Measurements from ENCODE around the gene RPL7A.

DNA sequence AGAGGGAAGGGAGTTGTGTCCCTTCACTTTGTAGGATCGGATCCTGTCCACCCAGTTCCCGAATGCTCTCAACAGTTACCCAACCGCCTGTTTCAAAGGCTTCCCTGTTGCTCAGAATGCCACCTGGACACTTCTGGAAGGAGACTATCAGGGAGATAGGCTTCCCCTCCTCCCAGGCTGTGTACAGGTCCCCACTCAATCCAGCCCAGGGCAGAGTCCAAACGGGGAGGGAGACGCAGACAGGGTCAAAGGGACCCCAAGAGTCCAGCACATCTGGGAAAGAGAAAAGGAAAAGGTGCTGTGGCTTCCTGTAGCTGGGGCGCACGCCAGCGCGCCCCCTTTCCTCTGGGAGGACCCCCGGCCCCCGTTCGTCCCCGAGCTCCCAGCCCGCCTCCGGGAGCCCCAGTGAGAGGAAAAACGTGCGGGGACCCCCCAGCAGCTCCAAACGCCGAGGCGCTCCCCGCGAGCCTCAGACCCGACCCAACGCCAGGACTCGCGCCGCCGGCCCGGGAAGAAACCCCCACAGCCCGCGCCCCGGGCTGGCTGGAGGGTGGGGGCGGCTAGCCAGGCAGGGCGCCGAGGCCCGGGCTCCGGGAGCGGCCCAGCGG is 27.2 kb downstream of the RPL7A start:
- TF ChIP-seq, protein P1, sequence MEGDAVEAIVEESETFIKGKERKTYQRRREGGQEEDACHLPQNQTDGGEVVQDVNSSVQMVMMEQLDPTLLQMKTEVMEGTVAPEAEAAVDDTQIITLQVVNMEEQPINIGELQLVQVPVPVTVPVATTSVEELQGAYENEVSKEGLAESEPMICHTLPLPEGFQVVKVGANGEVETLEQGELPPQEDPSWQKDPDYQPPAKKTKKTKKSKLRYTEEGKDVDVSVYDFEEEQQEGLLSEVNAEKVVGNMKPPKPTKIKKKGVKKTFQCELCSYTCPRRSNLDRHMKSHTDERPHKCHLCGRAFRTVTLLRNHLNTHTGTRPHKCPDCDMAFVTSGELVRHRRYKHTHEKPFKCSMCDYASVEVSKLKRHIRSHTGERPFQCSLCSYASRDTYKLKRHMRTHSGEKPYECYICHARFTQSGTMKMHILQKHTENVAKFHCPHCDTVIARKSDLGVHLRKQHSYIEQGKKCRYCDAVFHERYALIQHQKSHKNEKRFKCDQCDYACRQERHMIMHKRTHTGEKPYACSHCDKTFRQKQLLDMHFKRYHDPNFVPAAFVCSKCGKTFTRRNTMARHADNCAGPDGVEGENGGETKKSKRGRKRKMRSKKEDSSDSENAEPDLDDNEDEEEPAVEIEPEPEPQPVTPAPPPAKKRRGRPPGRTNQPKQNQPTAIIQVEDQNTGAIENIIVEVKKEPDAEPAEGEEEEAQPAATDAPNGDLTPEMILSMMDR (optimal IDR thresholded peaks at IDR 0.05 in 1 of 3, IDR thresholded peaks at IDR 0.05 in 1 of 3, conservative IDR thresholded peaks at IDR 0.05 in 1 of 3; ENCODE audit: extremely low read depth in 1 of 3, insufficient read depth in 2 of 3, low read length in 3 of 3), result peak in 1 of 3 experiments; percentile 42
- TF ChIP-seq EZH2 (IDR thresholded peaks at IDR 0.05; ENCODE audit: low read length), result no peak
